ENCODE results near the gene SLCO1B1. TPM values are rescaled to one million over a fixed set of nuclear protein-coding genes. Genes with fewer than 3 reads are reported as not detected.

SLCO1B1 gene
- total RNA-seq, 1 donor from 2014 or later, result not detected

- no peaks in the 10 kb centered on the region for H3K36me3 Mint-ChIP-seq (ENCODE audit: low read depth, unreplicated experiment)
- H3K27me3 Mint-ChIP-seq (ENCODE audit: low read depth, unreplicated experiment), result no peaks in the 10 kb centered on the region
- no peak overlapping the region for H3K4me3 Mint-ChIP-seq (ENCODE audit: unreplicated experiment)
- Histone ChIP-seq H3K4me3 (ENCODE audit: insufficient read depth, low read depth, low read length) (no peak overlapping the region), H2AFZ (ENCODE audit: low read depth, low read length) (no peak overlapping the region), H3K9me3 (ENCODE audit: insufficient read depth, low read depth, low read length) (no peaks in the 10 kb centered on the region), H3K27ac (ENCODE audit: low read depth, low read length) (no peak overlapping the region), H3K4me1 (ENCODE audit: insufficient read depth, low read length) (no peaks in the 10 kb centered on the region), H4K20me1 (ENCODE audit: insufficient read depth, low read length) (no peaks in the 10 kb centered on the region), H3K36me3 (ENCODE audit: insufficient read depth, low read length) (no peaks in the 10 kb centered on the region), H3K79me2 (ENCODE audit: insufficient read depth, low read length) (no peaks in the 10 kb centered on the region), H3K9ac (ENCODE audit: low read length) (no peak overlapping the region), H3K4me2 (ENCODE audit: low read length) (no peak overlapping the region), H3K27me3 (ENCODE audit: insufficient read depth, low read length) (no peaks in the 10 kb centered on the region)
- TF ChIP-seq EZH2 (IDR thresholded peaks at IDR 0.05; ENCODE audit: insufficient read depth, low read length) (no peak), CTCF (IDR thresholded peaks at IDR 0.05; ENCODE audit: insufficient read depth, low read depth, low read length) (no peak)
- no peaks in the 10 kb centered on the region for H3K9me3 Mint-ChIP-seq (ENCODE audit: unreplicated experiment)
- H3K27ac Mint-ChIP-seq (ENCODE audit: unreplicated experiment), result no peak overlapping the region
- no peaks in the 10 kb centered on the region for H3K4me1 Mint-ChIP-seq (ENCODE audit: low read depth, unreplicated experiment)
- DNase-seq (ENCODE audit: low read depth) (no peak), FAIRE-seq (no peak)
These were observed 89.3 kb downstream of the SLCO1B1 start for GRCh38 chr12:21220266-21220665.

- Histone ChIP-seq H3K4me2 (ENCODE audit: low read length) (no peak overlapping the region), H3K36me3 (ENCODE audit: insufficient read depth, low read length) (no peaks in the 10 kb centered on the region), H2AFZ (ENCODE audit: low read depth, low read length) (no peak overlapping the region), H3K9ac (ENCODE audit: low read length) (no peak overlapping the region), H3K79me2 (ENCODE audit: insufficient read depth, low read length) (no peaks in the 10 kb centered on the region), H3K4me3 (ENCODE audit: insufficient read depth, low read depth, low read length) (no peak overlapping the region), H3K27ac (ENCODE audit: low read depth, low read length) (no peak overlapping the region), H3K27me3 (ENCODE audit: insufficient read depth, low read length) (no peaks in the 10 kb centered on the region), H3K4me1 (ENCODE audit: insufficient read depth, low read length) (no peaks in the 10 kb centered on the region), H4K20me1 (ENCODE audit: insufficient read depth, low read length) (no peaks in the 10 kb centered on the region), H3K9me3 (ENCODE audit: insufficient read depth, low read depth, low read length) (no peaks in the 10 kb centered on the region)
- no peak for FAIRE-seq
- TF ChIP-seq EZH2 (IDR thresholded peaks at IDR 0.05; ENCODE audit: insufficient read depth, low read length) (no peak), CTCF (IDR thresholded peaks at IDR 0.05; ENCODE audit: insufficient read depth, low read depth, low read length) (no peak)
- H3K36me3 Mint-ChIP-seq (ENCODE audit: low read depth, unreplicated experiment), result no peaks in the 10 kb centered on the region
- no peaks in the 10 kb centered on the region for H3K4me1 Mint-ChIP-seq (ENCODE audit: low read depth, unreplicated experiment)
- H3K27me3 Mint-ChIP-seq (ENCODE audit: low read depth, unreplicated experiment), result no peaks in the 10 kb centered on the region
- DNase-seq (ENCODE audit: low read depth), result no peak
- no peak overlapping the region for H3K4me3 Mint-ChIP-seq (ENCODE audit: unreplicated experiment)
- H3K9me3 Mint-ChIP-seq (ENCODE audit: unreplicated experiment), result no peaks in the 10 kb centered on the region
- H3K27ac Mint-ChIP-seq (ENCODE audit: unreplicated experiment), result no peak overlapping the region
These were observed 90.1 kb downstream of the SLCO1B1 start for GRCh38 chr12:21221072-21221471.

GRCh38 chr12:21221778-21222177 is 90.8 kb downstream of the SLCO1B1 start:
- Histone ChIP-seq H3K4me1 (ENCODE audit: insufficient read depth, low read length) (no peaks in the 10 kb centered on the region), H3K9me3 (ENCODE audit: insufficient read depth, low read depth, low read length) (no peaks in the 10 kb centered on the region), H2AFZ (ENCODE audit: low read depth, low read length) (no peak overlapping the region), H3K27me3 (ENCODE audit: insufficient read depth, low read length) (no peaks in the 10 kb centered on the region), H3K9ac (ENCODE audit: low read length) (no peak overlapping the region), H4K20me1 (ENCODE audit: insufficient read depth, low read length) (no peaks in the 10 kb centered on the region), H3K79me2 (ENCODE audit: insufficient read depth, low read length) (no peaks in the 10 kb centered on the region), H3K27ac (ENCODE audit: low read depth, low read length) (no peak overlapping the region), H3K4me2 (ENCODE audit: low read length) (no peak overlapping the region), H3K4me3 (ENCODE audit: insufficient read depth, low read depth, low read length) (no peak overlapping the region), H3K36me3 (ENCODE audit: insufficient read depth, low read length) (no peaks in the 10 kb centered on the region)
- Mint-ChIP-seq H3K4me3 (ENCODE audit: unreplicated experiment) (no peak overlapping the region), H3K4me1 (ENCODE audit: low read depth, unreplicated experiment) (no peaks in the 10 kb centered on the region), H3K36me3 (ENCODE audit: low read depth, unreplicated experiment) (no peaks in the 10 kb centered on the region), H3K27me3 (ENCODE audit: low read depth, unreplicated experiment) (no peaks in the 10 kb centered on the region), H3K9me3 (ENCODE audit: unreplicated experiment) (no peaks in the 10 kb centered on the region), H3K27ac (ENCODE audit: unreplicated experiment) (no peak overlapping the region)
- no peak for DNase-seq (ENCODE audit: low read depth)
- TF ChIP-seq CTCF (IDR thresholded peaks at IDR 0.05; ENCODE audit: insufficient read depth, low read depth, low read length) (no peak), EZH2 (IDR thresholded peaks at IDR 0.05; ENCODE audit: insufficient read depth, low read length) (no peak)
- FAIRE-seq, result no peak
